Panc1 (cell line): ENCODE data around the gene FTCDNL1. TPM values are rescaled to one million over a fixed set of nuclear protein-coding genes. Genes with fewer than 3 reads are reported as not detected.

Source experiments
- ATAC-seq: fragments of 200-7000 bp; cut with Tn5 transposase; 2 replicates; pipeline ENCODE4 v1.9.1; 2020; ENCODE audit warnings: mild to moderate bottlenecking, moderate library complexity
- BruUV-seq: library from RNA; stranded (reverse); fragments of 400-500 nt; replicated peaks from 2 replicates; lab custom pipeline; 2021; lab: Mats Ljungman, UMichigan
- CTCF ChIA-PET: fragments of 300-600 bp; sonication (Branson Sonifier 250); formaldehyde crosslinking; loops from one replicate; lab custom pipeline; 2022; ENCODE audit warnings: antibody characterized with exemption; lab: Charles Lee
- POLR2A ChIA-PET: fragments of 300-600 bp; sonication (Branson Sonifier 250); formaldehyde crosslinking; loops from one replicate; lab custom pipeline; 2022; ENCODE audit warnings: antibody characterized with exemption; lab: Charles Lee
- DNase-seq: peaks from one replicate; pipeline ENCODE4 v3.0.0-alpha.2; 2010; ENCODE audit warnings: low read depth, low spot score
- H3K27ac ChIP-seq: 2 replicates; pipeline ENCODE4 v1.5.1; 2011; ENCODE audit warnings: mild to moderate bottlenecking, low read length, inconsistent platforms
- H3K27me3 ChIP-seq: fragments of 200-500 bp; sonication (Bioruptor generic); 2 replicates; pipeline ENCODE4 v1.6.0; 2014; ENCODE audit warnings: low read length, inconsistent platforms; ENCODE audit not compliant: control insufficient read depth, insufficient read depth
- H3K36me3 ChIP-seq: fragments of 200-500 bp; sonication (Bioruptor generic); 2 replicates; pipeline ENCODE4 v1.5.1; 2014; ENCODE audit warnings: inconsistent platforms, mild to moderate bottlenecking, low read length, moderate library complexity; ENCODE audit not compliant: control insufficient read depth, insufficient read depth
- H3K4me1 ChIP-seq: 2 replicates; pipeline ENCODE4 v1.5.1; 2011; ENCODE audit warnings: inconsistent platforms, mild to moderate bottlenecking, low read length, moderate library complexity; ENCODE audit not compliant: control insufficient read depth, insufficient read depth
- H3K4me3 ChIP-seq, 2 experiments: 2 replicates each; pipeline ENCODE4 v1.5.1; 2011 to 2012; ENCODE audit warnings: low read depth in 2 of 2, low read length in 2 of 2, mild to moderate bottlenecking in 2 of 2, inconsistent platforms in 1 of 2, moderate library complexity in 1 of 2
- H3K9me3 ChIP-seq: fragments of 200-500 bp; sonication (Bioruptor generic); 2 replicates; pipeline ENCODE4 v1.5.1; 2014; ENCODE audit warnings: low read depth, mild to moderate bottlenecking, inconsistent platforms, low read length, moderate library complexity; ENCODE audit not compliant: control insufficient read depth, insufficient read depth
- POLR2AphosphoS5 ChIP-seq: IDR thresholded peaks from 2 replicates; pipeline ENCODE4 v1.6.1; 2012; ENCODE audit warnings: mild to moderate bottlenecking, low read depth, low read length, moderate library complexity
- SIN3A ChIP-seq: IDR thresholded peaks from 2 replicates; pipeline ENCODE4 v1.6.1; 2012; ENCODE audit warnings: low read depth, mild to moderate bottlenecking, low read length, moderate library complexity, borderline replicate concordance; ENCODE audit not compliant: insufficient read depth
- TCF7L2 ChIP-seq: IDR thresholded peaks from 2 replicates; pipeline ENCODE4 v1.6.1; 2011; ENCODE audit warnings: mild to moderate bottlenecking, low read depth, low read length, inconsistent platforms
- in situ Hi-C: cut with HindIII; loops from 2 replicates; pipeline ENCODE4 v1.10.0; 2016; ENCODE audit warnings: low sequenced_read_pairs, low pct_unique_long_range_greater_than_20kb
- intact Hi-C: fragments of 100-400 bp; cut with micrococcal nuclease; formaldehyde crosslinking; loops from one replicate; pipeline ENCODE4 v1.10.0; 2022; ENCODE audit not compliant: unreplicated experiment
- total RNA-seq: library from RNA; stranded (reverse); gene quantifications from one replicate; pipeline ENCODE4 v1.2.1, GENCODE V29; 2021; ENCODE audit not compliant: unreplicated experiment
- TF ChIP-seq, protein P1 (sequence below): fragments of 450-650 bp; IDR thresholded peaks from 2 replicates; pipeline ENCODE4 v1.5.1; 2017; ENCODE audit warnings: mild to moderate bottlenecking
- TF ChIP-seq, protein P2 (sequence below), 2 experiments: IDR thresholded peaks; 2 replicates each; pipeline ENCODE4 v1.6.1; 2011 to 2012; ENCODE audit warnings: low read depth in 2 of 2, control low read depth in 1 of 2, low read length in 1 of 2, mild to moderate bottlenecking in 1 of 2, moderate library complexity in 1 of 2; ENCODE audit not compliant: insufficient read depth in 1 of 2

Gene FTCDNL1
- total RNA-seq, 1 experiment from 2014 or later, result 2.8 TPM

- TF ChIP-seq, protein P1, sequence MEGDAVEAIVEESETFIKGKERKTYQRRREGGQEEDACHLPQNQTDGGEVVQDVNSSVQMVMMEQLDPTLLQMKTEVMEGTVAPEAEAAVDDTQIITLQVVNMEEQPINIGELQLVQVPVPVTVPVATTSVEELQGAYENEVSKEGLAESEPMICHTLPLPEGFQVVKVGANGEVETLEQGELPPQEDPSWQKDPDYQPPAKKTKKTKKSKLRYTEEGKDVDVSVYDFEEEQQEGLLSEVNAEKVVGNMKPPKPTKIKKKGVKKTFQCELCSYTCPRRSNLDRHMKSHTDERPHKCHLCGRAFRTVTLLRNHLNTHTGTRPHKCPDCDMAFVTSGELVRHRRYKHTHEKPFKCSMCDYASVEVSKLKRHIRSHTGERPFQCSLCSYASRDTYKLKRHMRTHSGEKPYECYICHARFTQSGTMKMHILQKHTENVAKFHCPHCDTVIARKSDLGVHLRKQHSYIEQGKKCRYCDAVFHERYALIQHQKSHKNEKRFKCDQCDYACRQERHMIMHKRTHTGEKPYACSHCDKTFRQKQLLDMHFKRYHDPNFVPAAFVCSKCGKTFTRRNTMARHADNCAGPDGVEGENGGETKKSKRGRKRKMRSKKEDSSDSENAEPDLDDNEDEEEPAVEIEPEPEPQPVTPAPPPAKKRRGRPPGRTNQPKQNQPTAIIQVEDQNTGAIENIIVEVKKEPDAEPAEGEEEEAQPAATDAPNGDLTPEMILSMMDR, result no peak
- TF ChIP-seq POLR2AphosphoS5 (no peak), TCF7L2 (no peak), SIN3A (no peak)
- TF ChIP-seq, protein P2, sequence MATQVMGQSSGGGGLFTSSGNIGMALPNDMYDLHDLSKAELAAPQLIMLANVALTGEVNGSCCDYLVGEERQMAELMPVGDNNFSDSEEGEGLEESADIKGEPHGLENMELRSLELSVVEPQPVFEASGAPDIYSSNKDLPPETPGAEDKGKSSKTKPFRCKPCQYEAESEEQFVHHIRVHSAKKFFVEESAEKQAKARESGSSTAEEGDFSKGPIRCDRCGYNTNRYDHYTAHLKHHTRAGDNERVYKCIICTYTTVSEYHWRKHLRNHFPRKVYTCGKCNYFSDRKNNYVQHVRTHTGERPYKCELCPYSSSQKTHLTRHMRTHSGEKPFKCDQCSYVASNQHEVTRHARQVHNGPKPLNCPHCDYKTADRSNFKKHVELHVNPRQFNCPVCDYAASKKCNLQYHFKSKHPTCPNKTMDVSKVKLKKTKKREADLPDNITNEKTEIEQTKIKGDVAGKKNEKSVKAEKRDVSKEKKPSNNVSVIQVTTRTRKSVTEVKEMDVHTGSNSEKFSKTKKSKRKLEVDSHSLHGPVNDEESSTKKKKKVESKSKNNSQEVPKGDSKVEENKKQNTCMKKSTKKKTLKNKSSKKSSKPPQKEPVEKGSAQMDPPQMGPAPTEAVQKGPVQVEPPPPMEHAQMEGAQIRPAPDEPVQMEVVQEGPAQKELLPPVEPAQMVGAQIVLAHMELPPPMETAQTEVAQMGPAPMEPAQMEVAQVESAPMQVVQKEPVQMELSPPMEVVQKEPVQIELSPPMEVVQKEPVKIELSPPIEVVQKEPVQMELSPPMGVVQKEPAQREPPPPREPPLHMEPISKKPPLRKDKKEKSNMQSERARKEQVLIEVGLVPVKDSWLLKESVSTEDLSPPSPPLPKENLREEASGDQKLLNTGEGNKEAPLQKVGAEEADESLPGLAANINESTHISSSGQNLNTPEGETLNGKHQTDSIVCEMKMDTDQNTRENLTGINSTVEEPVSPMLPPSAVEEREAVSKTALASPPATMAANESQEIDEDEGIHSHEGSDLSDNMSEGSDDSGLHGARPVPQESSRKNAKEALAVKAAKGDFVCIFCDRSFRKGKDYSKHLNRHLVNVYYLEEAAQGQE (IDR thresholded peaks at IDR 0.05; ENCODE audit: insufficient read depth in 1 of 2, low read depth in 2 of 2, low read length in 1 of 2), result no peak
- ChIA-PET POLR2A (no interaction called here), CTCF (no interaction called here)
- in situ Hi-C loops (no loop called here), intact Hi-C loops (no loop called here)
- Histone ChIP-seq H3K36me3 (no peaks in the 10 kb centered on the region), H3K4me3 (no peak overlapping the region), H3K27ac (no peak overlapping the region), H3K9me3 (no peaks in the 10 kb centered on the region), H3K4me1 (no peaks in the 10 kb centered on the region), H3K27me3 (no peaks in the 10 kb centered on the region)
- ATAC-seq (no peak), DNase-seq (no peak)
- no TSS peak for BruUV-seq
These were observed 44.4 kb upstream of the FTCDNL1 start for GRCh38 chr2:199895406-199895805.

DNA sequence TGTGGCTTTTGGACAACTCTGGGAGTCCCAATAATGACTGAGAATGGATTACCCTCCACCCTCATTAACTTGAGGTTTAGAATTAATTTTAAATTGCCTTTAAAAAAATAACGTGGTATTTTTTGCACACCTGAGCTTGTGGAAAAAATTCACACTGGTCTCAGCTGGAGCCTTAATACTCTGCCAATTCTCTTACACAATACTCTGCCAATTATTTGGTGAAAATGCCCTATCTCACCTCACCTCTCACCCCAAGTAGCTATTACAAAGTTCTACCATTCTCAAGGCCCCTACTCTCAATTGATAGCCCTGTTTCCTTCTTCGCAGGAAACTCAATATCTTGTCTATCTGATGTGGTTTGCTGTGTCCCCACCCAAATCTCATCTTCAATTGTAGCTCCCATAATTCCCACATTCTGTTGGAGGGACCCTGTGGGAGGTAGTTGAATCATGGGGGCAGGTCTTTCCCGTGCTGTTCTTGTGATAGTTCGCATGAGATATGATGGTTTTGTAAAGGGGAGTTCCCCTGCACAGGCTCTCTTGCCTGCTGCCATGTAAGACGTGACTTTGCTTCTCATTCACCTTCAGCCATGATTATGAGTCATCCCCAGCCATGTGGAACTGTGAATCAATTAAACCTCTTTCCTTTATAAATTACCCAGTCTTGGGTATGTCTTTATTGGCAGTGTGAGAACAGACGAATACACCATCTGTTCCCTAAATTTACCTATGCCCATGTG is 32.7 kb upstream of the FTCDNL1 start:
- intact Hi-C loops, result no loop called here
- Histone ChIP-seq H3K27me3 (no peaks in the 10 kb centered on the region), H3K27ac (no peak overlapping the region), H3K36me3 (no peaks in the 10 kb centered on the region), H3K9me3 (no peaks in the 10 kb centered on the region), H3K4me1 (no peaks in the 10 kb centered on the region), H3K4me3 (no peak overlapping the region)
- BruUV-seq, result no TSS peak
- no peak for DNase-seq
- no peak for ATAC-seq
- ChIA-PET POLR2A (no interaction called here), CTCF (no interaction called here)
- TF ChIP-seq, protein P2 (IDR thresholded peaks at IDR 0.05; ENCODE audit: insufficient read depth in 1 of 2, low read depth in 2 of 2, low read length in 1 of 2), result no peak
- TF ChIP-seq TCF7L2 (no peak), POLR2AphosphoS5 (no peak), SIN3A (no peak)
- TF ChIP-seq, protein P1, result no peak
- in situ Hi-C loops, result no loop called here
